Measurements from ENCODE around the gene OTUD5.

The OTUD5 gene

DNA sequence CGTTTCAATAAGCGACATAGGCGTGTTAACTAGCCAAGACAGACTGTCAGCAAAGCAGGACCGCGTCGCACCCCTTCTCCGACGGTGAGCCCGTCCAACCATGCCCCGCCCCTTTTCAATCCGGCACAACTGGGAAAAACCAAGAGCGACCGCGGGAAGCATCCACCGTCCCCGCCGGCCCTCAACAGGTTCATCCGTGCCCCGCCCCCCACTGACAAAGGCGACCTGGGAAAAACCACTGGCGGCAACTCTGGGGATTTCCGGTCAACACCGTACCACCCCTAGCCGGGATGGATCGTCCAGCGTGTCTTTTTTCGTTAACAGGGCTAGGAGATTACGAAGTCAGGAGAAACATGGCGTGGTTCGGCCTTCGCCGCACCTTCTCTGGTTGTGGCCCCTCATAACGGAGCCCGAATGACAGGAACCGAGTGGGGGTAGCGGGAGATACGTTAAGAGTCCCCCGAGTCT is 60.2 kb downstream of the OTUD5 start:
- H3K4me3 ChIP-seq (ENCODE audit: low read depth, low read length), result peak overlapping the region; percentile 72
- no peak for TF ChIP-seq CTCF (IDR thresholded peaks at IDR 0.05; ENCODE audit: borderline replicate concordance, insufficient read depth, low read depth, low read length)

GRCh38 chrX:48896611-48897011 is 60.8 kb downstream of the OTUD5 start:
- H3K4me3 ChIP-seq (ENCODE audit: low read depth, low read length), result peak overlapping the region; percentile 72
- no peak for TF ChIP-seq CTCF (IDR thresholded peaks at IDR 0.05; ENCODE audit: borderline replicate concordance, insufficient read depth, low read depth, low read length)

DNA sequence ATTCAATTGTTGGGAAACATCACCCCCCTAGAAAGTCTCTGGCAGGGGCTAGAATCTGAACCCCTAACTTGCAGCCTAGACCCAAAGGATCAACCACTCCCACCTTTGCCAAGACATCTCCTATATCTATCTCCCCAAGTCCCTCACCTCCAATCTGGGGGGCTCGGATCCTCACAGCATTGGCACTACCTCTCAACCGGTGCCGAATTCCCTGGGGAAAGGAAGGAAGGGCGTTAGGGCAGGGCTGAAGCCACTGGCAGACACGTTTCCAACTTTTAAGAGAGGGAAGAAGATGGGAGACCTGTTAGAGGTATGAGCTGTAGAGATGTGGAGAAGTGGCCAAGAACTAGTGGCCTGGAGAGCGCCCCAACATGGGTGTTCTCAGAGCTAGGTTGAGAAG is 62.5 kb downstream of the OTUD5 start:
- H3K4me3 ChIP-seq (ENCODE audit: low read depth, low read length), result no peak overlapping the region

DNA sequence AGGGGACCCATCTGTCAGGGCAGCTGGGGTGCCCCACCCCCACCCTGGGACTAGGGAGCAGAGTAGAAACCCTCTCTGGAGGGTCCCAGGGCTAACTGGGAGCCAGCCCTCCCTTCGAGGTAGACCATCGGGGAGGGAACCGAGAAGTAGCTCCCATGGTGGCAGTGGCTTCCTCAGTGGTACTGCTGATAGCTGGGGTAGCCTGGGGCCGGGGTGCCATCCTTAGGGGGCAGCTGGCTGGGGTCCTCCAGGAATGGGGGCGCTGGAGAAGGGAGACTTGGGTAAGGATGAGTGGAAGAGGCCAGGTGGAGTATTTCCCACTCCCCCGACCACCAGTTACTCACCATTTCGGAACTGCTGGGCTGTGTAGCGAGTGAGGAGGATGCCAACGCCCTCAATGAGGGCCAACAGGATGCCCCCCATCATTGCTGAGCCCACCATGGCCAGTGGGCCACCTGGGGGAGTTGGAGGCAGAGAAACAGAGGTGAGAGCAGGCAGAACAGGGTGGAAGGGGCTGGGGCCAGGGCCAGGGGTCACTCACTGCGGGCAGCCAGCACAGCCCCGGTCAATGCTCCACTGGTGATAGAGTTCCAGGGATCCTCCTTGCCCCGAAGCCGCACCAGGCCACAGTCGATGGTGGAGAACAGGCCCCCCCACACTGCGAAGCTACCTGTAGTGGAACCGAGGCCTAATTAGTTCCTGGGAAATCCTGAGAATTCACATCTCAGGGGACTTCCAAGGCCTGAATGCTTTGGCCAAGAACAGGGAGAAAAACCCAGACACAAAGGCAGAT is 63.7 kb downstream of the OTUD5 start:
- no peak for TF ChIP-seq CTCF (IDR thresholded peaks at IDR 0.05; ENCODE audit: borderline replicate concordance, insufficient read depth, low read depth, low read length)

More for the DNA sequence above, 62.5 kb downstream of the OTUD5 start:
- no peak for TF ChIP-seq CTCF (IDR thresholded peaks at IDR 0.05; ENCODE audit: borderline replicate concordance, insufficient read depth, low read depth, low read length)

DNA sequence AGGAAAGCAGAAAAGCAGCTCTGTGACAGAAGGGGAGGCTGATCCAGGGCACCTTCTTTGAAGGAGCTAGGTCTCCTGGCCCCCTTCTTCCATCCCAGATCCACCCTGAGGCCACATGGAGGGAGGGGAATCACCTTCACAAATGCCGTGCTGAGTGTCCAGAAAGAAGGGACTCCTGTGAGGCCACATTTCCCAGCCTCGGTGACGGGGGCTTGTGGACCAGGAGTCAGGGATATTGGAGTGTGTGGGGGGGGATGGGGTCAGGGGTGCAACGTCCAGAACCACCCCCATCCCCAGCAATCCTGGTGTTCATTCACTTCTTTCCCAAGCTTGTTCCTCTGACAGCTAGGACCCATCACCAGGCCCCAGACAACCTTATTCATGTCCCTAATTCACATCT is 64.5 kb downstream of the OTUD5 start:
- no peak overlapping the region for H3K4me3 ChIP-seq (ENCODE audit: low read depth, low read length)
- no peak for TF ChIP-seq CTCF (IDR thresholded peaks at IDR 0.05; ENCODE audit: borderline replicate concordance, insufficient read depth, low read depth, low read length)

More for the DNA sequence above, 63.7 kb downstream of the OTUD5 start:
- no peak overlapping the region for H3K4me3 ChIP-seq (ENCODE audit: low read depth, low read length)

DNA sequence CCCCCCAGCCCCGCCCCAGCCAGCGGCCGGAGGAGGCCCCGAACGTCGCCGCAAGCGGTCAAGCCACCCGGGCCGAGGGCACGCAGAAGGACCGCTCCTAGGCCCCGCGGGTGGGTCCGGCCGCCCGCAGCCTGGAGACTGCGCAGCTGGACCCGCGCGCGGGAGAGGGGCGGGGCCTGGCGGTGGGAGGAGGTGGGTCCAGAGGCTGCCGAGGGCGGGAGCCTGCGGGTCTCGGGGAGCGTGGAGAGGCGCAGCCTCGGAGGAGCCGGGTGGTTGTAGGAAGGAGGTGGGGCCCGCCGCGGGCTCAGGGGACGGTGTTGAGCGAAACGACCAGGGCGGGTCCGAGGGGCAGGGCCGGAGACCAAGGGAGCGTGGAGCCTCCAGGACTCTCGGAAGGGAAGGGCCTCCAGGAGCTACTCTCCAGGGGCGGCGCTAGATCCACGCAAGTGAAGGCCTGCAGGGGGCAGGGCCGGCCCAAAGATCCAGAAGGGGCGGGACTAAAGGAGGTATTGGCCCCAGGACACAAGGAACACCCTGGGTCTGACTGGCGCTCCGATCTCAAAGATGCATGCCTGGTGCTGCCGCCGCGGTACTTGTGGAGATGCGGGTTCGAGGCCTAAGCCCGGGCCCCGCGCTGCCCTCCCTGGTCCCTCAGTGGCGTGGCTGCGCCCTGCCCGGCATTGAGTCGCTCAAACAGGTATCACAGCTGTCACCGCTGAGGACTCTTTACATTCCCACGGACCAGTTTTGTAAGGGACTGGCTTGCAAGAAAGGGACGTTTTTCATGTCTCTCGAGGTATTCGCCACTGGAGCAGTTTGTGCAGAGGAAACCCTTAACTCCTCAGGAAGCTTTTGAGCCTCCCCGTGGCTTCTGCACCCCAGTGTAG is 65.8 kb downstream of the OTUD5 start:
- peak overlapping the region; percentile 47 for H3K4me3 ChIP-seq (ENCODE audit: low read depth, low read length)

More for the DNA sequence above, 65.8 kb downstream of the OTUD5 start:
- peak; percentile 50; the same call in 1 of the 2 replicates for TF ChIP-seq CTCF (IDR thresholded peaks at IDR 0.05; ENCODE audit: borderline replicate concordance, insufficient read depth, low read depth, low read length)

All from GM12875 (cell line).